AG10803 (cell line): ENCODE measurements around the gene CPT1B.
"Not testable (repeated sequence)": the region's sequence is repeated elsewhere in the genome, so short reads cannot be mapped to it uniquely, and the experiment has no call there.

Source experiments
- DNase-seq: peaks from one replicate; pipeline ENCODE4 v3.0.0; 2010; ENCODE audit warnings: low read depth
- H3K4me3 ChIP-seq: 2 replicates; pipeline ENCODE4 v1.5.1; 2011; ENCODE audit warnings: mild to moderate bottlenecking, low read length, control low read depth
- CTCF ChIP-seq: conservative IDR thresholded peaks from 2 replicates; pipeline ENCODE4 v1.5.1; 2011; ENCODE audit warnings: mild to moderate bottlenecking, low read length, control low read depth, inconsistent platforms

The CPT1B gene

GRCh38 chr22:50547263-50547985, 30.8 kb downstream of the CPT1B start:
- no peak for DNase-seq
- H3K4me3 ChIP-seq: no peak overlapping the region
- TF ChIP-seq CTCF: no peak

- no peak for TF ChIP-seq CTCF
- no peak overlapping the region for H3K4me3 ChIP-seq
- no peak for DNase-seq
Measured at GRCh38 chr22:50546326-50547262, 31.6 kb downstream of the CPT1B start.

- DNase-seq: peak; percentile 55
- no peak within 1 kb of the TSS for H3K4me3 ChIP-seq
- peak; percentile 40 for TF ChIP-seq CTCF
Measured at GRCh38 chr22:50545522-50546325, 32.5 kb downstream of the CPT1B start, which contains the start of gene KLHDC7B. Gene KLHDC7B (plus strand): TSS chr22:50545899. CDS start chr22:50546244, 345 bp downstream.

GRCh38 chr22:50544746-50545253, 33.4 kb downstream of the CPT1B start:
- DNase-seq: no peak
- no peak overlapping the region for H3K4me3 ChIP-seq
- no peak for TF ChIP-seq CTCF

GRCh38 chr22:50544078-50544745, 34.0 kb downstream of the CPT1B start:
- TF ChIP-seq CTCF: peak; percentile 50
- H3K4me3 ChIP-seq: peak overlapping the region; percentile 35

GRCh38 chr22:50542416-50542927, 35.8 kb downstream of the CPT1B start:
- no peak for DNase-seq
- no peak overlapping the region for H3K4me3 ChIP-seq
- no peak for TF ChIP-seq CTCF

More at GRCh38 chr22:50544078-50544745, 34.0 kb downstream of the CPT1B start:
- DNase-seq: peak; percentile 55

- H3K4me3 ChIP-seq: not testable (repeated sequence)
- peak; percentile 96 for DNase-seq
Measured at GRCh38 chr22:50541667-50542026, 36.6 kb downstream of the CPT1B start.
